Mucosa of gallbladder (tissue), 1 donor: ENCODE measurements around the gene BRF1. TPM values are rescaled to one million over a fixed set of nuclear protein-coding genes. Genes with fewer than 3 reads are reported as not detected.

Experiments
- total RNA-seq: library from RNA; stranded (reverse); gene quantifications from one replicate; pipeline ENCODE4 v1.2.1, GENCODE V29; 2021
- donor health status: DM: no; HTN: no; CAD: no.

BRF1 gene
- total RNA-seq, 1 donor from 2014 or later, result 51.7 TPM

Other genes starting within 250 kb of the BRF1 start
- 3.7 TPM for gene GPR132, start 235.6 kb downstream of the BRF1 start, total RNA-seq
- 12.7 TPM for gene JAG2, start 132.2 kb downstream of the BRF1 start, total RNA-seq
- 47.2 TPM for gene NUDT14, start 119.7 kb downstream of the BRF1 start, total RNA-seq
- 50.8 TPM for gene BTBD6, start 52.5 kb downstream of the BRF1 start, total RNA-seq
- gene PACS2, start 13.7 kb upstream of the BRF1 start, total RNA-seq, result 105 TPM
- gene TEX22, start 97.5 kb upstream of the BRF1 start, total RNA-seq, result 2.6 TPM
- 111 TPM for gene MTA1, start 118.8 kb upstream of the BRF1 start, total RNA-seq
- gene CRIP2, start 173.8 kb upstream of the BRF1 start, total RNA-seq, result 130 TPM
- gene CRIP1, start 185.9 kb upstream of the BRF1 start, total RNA-seq, result 35.7 TPM
- gene TEDC1, start 190.2 kb upstream of the BRF1 start, total RNA-seq, result 10.8 TPM
- gene TMEM121, start 225.6 kb upstream of the BRF1 start, total RNA-seq, result 3.7 TPM